D721Med (cell line): Measurements from ENCODE around the gene SERPINE1.
A peak's percentile ranks its signal among the peaks of the same experiment; 100 is the strongest.

Source experiments
- DNase-seq: peaks from one replicate; pipeline ENCODE4 v3.0.0; 2011; ENCODE audit warnings: low spot score; ENCODE audit not compliant: insufficient read length
- FAIRE-seq: peaks from 2 replicates; lab custom pipeline; 2011; peaks lifted over from hg19 to GRCh38; lab: Jason Lieb, UNC
- TF ChIP-seq, protein P1 (sequence below): IDR thresholded peaks from 2 replicates; pipeline ENCODE4 v1.5.1; 2012; ENCODE audit warnings: mild to moderate bottlenecking, control low read depth; ENCODE audit not compliant: insufficient read depth; ENCODE audit errors: missing control alignments

The SERPINE1 gene

DNA sequence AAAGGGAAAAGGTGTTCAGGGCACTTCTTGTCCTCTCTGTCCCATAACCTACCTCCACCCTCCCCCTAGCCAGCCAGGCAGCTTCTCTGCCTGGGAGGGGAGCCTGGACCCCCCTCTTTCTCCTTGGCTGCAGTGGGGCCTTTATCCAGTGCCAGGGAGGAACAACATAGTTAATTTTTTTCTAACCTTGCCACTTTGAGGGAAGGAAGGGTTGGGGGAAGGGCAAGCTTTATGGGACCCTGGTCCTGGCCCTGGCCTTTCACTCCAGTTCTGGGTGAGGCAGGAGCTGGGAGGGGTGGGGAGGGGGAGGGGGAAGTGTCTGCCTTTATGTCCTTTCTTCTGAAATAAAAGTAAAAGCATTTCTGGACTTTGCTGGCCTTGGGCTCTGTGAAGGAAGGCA, 34.0 kb downstream of the SERPINE1 start:
- DNase-seq (no peak), FAIRE-seq (no peak)
- TF ChIP-seq, protein P1, sequence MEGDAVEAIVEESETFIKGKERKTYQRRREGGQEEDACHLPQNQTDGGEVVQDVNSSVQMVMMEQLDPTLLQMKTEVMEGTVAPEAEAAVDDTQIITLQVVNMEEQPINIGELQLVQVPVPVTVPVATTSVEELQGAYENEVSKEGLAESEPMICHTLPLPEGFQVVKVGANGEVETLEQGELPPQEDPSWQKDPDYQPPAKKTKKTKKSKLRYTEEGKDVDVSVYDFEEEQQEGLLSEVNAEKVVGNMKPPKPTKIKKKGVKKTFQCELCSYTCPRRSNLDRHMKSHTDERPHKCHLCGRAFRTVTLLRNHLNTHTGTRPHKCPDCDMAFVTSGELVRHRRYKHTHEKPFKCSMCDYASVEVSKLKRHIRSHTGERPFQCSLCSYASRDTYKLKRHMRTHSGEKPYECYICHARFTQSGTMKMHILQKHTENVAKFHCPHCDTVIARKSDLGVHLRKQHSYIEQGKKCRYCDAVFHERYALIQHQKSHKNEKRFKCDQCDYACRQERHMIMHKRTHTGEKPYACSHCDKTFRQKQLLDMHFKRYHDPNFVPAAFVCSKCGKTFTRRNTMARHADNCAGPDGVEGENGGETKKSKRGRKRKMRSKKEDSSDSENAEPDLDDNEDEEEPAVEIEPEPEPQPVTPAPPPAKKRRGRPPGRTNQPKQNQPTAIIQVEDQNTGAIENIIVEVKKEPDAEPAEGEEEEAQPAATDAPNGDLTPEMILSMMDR, result no peak

DNA sequence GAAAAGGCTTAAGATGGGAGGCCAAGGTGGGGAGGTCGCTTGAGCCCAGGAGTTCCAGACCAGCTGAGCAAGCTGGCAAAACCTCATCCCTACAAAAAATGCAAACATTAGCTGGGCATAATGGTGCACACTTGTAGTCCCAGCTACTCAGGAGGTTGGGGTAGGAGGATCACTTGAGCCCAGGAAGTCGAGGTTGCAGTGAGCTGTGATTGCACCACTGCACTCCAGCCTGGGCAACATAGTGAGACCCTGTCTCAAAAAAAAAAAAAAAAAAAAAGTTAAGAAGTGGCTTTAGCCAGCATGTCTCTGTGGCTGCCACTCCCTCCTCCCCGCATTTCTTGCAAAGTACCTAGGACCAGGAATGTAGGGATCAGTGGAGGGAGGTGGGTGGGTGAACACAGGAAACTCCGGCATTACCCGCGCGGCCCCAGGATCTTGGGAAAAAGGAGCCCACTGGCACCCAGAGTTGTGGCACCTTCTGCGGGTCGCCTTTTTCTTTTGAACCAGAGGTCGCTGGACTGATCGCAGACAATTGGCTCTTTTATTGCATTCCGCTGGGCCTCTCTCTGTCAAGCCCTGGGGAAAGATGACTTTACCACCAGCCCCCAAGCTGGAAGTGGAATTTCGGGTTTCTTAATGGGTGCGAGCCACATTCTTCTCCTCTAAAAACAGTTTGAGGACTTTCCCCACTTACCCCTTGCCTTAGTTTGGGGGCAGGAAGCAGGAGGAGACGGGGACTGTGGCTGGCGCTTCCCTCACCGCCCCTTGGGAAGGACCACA, 35.0 kb downstream of the SERPINE1 start:
- DNase-seq, result no peak
- TF ChIP-seq, protein P1, result no peak
- FAIRE-seq, result no peak

DNA sequence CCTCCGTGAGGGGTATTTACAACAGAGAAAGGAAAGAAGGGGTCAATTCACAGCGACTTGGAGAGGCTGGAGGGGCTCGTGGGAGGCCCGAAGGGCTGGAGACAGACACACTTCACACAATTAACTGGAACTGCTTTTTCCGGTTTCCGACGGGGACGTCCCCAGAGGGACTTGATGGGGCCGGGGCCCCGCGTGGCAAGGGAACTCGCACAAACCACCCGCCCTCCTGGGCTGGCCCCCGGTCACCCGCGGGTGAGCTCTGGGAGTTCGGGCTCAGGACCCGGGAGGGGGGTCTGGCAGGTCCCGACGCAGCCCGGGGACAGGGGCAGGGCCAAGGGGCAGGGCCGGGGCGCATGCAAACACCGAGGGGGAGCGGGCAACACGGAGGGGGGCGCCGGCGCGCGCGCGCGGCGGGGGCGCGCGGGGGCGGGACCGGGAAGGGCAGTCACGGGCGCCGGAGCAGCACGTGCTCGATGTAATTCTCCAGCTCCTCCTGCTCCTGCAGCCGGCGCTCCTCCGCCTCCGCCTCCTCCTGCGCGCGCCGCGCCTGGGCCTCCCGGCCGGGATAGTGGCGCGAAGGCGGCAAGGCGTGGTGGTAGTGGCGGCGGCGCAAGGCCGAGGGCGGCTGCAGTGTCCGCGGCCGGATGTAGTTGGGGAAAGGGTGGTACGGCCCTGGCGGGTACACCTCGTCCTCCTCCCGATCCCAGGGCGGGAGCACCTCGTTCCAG, 35.8 kb downstream of the SERPINE1 start:
- DNase-seq, result no peak
- TF ChIP-seq, protein P1, result no peak

DNA sequence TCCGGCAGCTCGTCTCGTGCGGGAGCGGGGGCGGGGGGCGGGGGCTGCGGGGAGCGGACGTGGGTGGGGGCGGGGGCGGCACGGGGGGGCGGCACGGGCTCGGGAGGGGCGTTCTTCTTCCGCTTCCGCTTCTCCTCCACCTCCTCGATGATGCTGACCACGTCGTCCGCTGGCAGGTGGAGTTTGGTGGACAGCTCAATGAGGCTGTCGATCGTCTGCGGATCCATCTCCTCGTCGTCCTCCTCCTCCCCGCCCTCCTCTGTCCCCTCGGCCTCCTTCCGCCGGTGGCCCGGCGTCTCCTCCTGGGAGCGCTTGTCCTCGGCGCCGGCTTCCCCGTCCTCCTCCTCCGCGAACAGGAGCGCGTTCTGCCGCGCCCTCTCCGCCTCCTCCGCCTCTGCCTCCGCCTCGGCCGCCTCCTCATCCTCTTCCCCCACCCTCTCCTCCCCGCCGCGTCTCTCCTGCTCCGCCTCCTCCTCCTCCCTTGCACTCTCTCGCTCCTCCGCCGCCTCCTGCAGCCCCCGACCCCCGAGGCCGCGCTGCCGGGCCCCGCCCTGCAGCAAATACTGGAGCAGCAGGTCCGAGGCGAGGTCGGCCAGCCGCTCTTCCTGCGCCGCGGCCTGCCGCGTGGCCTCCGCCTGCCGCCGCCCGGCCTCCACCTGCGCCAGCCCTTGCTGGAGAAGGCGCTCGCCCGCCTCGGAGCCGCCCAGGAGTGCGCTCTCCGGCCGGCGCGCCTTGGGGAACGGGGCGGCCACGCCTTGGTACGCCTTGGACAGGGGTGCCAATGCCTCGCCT, 36.6 kb downstream of the SERPINE1 start:
- TF ChIP-seq, protein P1, result no peak
- DNase-seq, result no peak
- no peak for FAIRE-seq

More for the DNA sequence above, 35.8 kb downstream of the SERPINE1 start:
- FAIRE-seq, result no peak

DNA sequence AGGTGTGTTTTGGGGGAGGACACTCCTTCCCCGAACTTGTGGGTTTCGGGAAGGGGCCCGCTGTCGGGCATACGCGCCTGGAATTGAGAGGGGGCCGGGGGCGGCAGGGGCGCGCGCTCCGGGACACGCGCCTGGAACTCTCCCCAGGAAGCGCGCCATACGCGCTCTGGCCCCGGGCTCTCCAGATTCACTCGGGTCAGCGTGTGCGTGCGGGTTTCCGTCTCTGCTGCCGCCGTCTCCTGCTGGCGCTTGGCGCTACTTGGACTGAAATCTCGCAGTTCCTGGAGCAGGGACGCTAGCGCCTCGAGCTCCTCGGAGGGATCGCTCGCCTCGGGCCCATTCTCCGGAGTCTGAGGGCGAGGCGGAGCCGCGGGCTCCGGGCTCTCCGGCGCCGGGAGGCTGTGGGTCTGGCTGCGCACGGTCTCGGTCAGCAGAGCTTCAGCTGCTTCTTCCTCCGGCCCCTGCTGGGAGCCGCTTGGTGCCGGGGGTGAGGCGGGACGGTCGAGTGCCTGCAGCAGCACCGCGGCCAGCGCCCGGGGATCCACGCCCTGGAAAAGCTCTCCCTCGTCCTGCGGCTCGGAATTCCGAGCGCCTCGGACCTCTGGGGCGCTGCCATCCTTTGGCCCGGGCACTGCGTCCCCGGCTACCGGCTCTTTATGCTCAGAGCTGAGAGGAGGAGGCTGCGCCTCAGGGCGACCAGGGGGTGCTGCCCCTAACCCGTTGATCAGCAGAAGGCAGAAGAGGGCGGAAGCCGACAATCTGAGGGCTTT, 37.4 kb downstream of the SERPINE1 start:
- TF ChIP-seq, protein P1, result no peak
- DNase-seq, result no peak
- no peak for FAIRE-seq

DNA sequence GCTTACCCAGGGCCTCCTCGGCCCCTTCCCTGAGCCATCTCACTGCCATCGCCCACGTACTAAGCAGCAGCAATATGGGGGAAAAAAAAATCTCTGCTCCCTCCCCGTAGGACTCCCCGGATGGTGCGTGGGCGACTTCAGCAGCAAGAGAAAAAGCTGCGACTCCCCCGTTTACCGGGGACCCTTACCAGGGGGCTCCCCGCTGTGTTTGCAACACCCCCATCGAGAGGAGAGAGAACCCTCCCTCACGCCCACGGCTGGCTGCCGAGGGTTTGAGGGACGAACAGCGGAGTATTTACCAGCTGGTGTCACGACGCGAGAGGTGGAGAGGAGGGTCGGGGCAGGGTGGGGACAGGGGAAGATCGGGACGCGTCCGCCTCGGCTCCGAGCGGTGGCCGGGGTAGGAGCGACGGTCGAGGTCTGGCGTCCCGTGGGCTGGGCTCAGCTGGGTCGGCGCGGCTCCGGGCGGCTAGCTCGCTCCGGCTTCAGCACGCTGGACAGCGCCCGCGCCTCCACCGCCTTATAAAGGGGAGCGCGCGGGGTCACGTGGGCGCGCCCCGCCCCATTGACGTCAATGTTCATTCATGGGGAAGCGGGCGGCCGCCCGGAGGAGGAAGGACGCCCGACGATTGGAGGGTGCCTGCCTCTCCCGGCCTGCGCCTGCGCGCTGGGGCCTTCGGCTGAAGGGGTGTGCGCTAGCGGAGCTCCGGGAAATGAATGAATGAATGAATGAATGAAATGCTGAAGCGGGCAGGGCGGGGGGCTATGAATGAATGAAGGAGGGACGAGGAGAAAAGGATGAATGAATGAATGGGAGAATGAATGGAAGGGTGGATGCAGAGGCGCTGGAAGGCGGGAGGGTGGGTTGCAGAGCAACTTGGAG, 38.4 kb downstream of the SERPINE1 start, which contains the start of gene VGF:
TSS of gene VGF (minus strand) at position 495 of the 883 bp plus-strand sequence. CDS start 726 bp downstream, outside the sequence.
- DNase-seq (peak; percentile 79), FAIRE-seq (no peak)
- TF ChIP-seq, protein P1, result no peak
